Nephron progenitor cell (in vitro differentiated cells): ENCODE measurements around the gene MLST8.
"Not testable (repeated sequence)": the region's sequence is repeated elsewhere in the genome, so short reads cannot be mapped to it uniquely, and the experiment has no call there.

Experiments used
- DNase-seq: peaks from one replicate; pipeline ENCODE4 v3.0.0; 2021
- H3K27ac Mint-ChIP-seq: 2 replicates; pipeline ENCODE4 v1.8.0; 2021; ENCODE audit warnings: mild to moderate bottlenecking, moderate library complexity, mixed read lengths
- H3K27me3 Mint-ChIP-seq: 2 replicates; pipeline ENCODE4 v1.8.0; 2021; ENCODE audit warnings: mild to moderate bottlenecking, low read depth, mixed read lengths; ENCODE audit not compliant: poor library complexity
- H3K36me3 Mint-ChIP-seq: 2 replicates; pipeline ENCODE4 v1.8.0; 2021; ENCODE audit warnings: low read depth, mixed read lengths
- H3K4me1 Mint-ChIP-seq: 2 replicates; pipeline ENCODE4 v1.8.0; 2021; ENCODE audit warnings: mixed read lengths
- H3K4me3 Mint-ChIP-seq: 2 replicates; pipeline ENCODE4 v1.8.0; 2021; ENCODE audit warnings: mild to moderate bottlenecking, moderate library complexity, mixed read lengths
- H3K9me3 Mint-ChIP-seq: 2 replicates; pipeline ENCODE4 v1.8.0; 2021; ENCODE audit warnings: mild to moderate bottlenecking, moderate library complexity, mixed read lengths
- TF ChIP-seq, protein P1 (sequence below): fragments of 200-600 bp; sonication (generic); IDR thresholded peaks from 2 replicates; pipeline ENCODE4 v1.5.0; 2021; ENCODE audit warnings: antibody characterized with exemption

Gene MLST8

DNA sequence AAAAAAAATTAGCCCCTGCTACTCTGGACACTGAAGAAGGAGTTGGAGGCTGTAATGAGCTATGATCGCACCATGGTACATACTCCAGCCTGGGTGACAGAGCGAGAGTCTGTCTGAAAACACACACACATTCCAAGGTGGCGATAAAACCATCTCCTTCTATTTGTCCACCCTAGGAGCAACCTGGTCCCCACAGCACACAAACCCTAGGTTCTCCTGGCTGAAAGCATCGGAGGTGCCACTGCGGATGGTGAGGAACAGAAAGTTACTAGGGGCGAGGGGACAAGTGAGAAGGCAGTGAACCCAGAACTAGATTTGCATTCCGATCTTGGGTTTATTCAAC, 47.5 kb downstream of the MLST8 start:
- TF ChIP-seq, protein P1, sequence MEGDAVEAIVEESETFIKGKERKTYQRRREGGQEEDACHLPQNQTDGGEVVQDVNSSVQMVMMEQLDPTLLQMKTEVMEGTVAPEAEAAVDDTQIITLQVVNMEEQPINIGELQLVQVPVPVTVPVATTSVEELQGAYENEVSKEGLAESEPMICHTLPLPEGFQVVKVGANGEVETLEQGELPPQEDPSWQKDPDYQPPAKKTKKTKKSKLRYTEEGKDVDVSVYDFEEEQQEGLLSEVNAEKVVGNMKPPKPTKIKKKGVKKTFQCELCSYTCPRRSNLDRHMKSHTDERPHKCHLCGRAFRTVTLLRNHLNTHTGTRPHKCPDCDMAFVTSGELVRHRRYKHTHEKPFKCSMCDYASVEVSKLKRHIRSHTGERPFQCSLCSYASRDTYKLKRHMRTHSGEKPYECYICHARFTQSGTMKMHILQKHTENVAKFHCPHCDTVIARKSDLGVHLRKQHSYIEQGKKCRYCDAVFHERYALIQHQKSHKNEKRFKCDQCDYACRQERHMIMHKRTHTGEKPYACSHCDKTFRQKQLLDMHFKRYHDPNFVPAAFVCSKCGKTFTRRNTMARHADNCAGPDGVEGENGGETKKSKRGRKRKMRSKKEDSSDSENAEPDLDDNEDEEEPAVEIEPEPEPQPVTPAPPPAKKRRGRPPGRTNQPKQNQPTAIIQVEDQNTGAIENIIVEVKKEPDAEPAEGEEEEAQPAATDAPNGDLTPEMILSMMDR: no peak
- Mint-ChIP-seq H3K4me3 (peak overlapping the region; percentile 38), H3K4me1 (peaks cover 37% of the 10 kb centered on the region)

DNA sequence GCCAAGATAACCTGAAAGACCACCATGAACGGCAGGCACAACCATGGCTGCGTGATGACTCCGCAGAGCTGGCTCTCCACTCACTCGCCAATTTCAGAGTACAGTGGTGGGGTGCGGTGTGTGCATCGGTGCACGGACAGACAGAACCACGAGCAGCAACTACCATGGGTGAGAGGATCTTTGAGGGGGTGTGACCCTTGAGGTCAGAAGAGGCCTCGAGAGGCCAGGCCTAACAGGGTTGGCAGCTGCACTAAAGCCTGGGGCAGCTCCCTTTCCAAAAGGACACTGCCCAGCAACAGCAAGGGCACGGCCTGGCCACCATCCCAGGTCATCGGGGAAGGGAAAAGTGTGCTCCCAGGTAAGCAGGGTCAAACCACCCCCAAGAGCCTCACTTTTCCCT, 48.0 kb downstream of the MLST8 start:
- H3K36me3 Mint-ChIP-seq: peaks cover 43% of the 10 kb centered on the region
- no peaks in the 10 kb centered on the region for H3K27me3 Mint-ChIP-seq
- peaks cover 37% of the 10 kb centered on the region for H3K4me1 Mint-ChIP-seq
- H3K9me3 Mint-ChIP-seq: no peaks in the 10 kb centered on the region
- TF ChIP-seq, protein P1: no peak
- H3K4me3 Mint-ChIP-seq: no peak overlapping the region
- H3K27ac Mint-ChIP-seq: peak overlapping the region; percentile 78
- DNase-seq: no peak

More for the DNA sequence above, 47.5 kb downstream of the MLST8 start:
- Mint-ChIP-seq H3K27ac (peak overlapping the region; percentile 78), H3K27me3 (no peaks in the 10 kb centered on the region), H3K36me3 (peaks cover 38% of the 10 kb centered on the region), H3K9me3 (no peaks in the 10 kb centered on the region)
- DNase-seq: no peak

DNA sequence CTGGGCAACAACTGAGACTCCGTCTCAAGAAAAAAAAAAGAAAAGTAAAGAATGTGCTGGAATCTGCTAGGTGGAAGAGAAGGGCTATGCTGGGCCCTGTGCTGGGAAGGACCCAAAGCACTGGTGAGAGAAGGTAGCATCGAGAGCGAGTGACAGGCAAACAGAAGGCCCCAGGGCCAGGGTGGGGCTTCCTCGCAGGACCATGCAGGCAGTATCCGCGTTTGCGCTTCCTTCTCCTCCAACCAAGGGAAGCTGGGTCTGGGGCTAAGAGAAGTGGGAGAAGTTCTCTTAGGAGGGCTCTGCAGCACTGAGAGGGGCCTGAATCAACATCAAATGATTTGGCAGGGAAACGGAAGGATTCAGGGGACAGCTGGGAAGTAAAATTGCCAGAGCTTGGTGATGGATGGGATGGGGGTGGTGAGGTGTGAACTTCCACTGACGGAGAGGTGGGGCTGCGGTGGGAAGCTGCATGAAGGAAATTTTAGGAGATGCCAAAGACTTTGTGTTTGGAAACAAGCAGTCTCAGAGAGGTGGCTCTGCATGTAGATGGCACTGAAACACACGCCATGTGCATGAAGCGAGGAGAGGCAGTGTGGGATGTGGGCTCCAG, 51.4 kb downstream of the MLST8 start:
- peaks cover 73% of the 10 kb centered on the region for H3K36me3 Mint-ChIP-seq

GRCh38 chr16:2257726-2258125, 52.5 kb downstream of the MLST8 start:
- no peak overlapping the region for H3K4me3 Mint-ChIP-seq
- no peaks in the 10 kb centered on the region for H3K9me3 Mint-ChIP-seq
- peaks cover 23% of the 10 kb centered on the region for H3K4me1 Mint-ChIP-seq
- peaks cover 83% of the 10 kb centered on the region for H3K36me3 Mint-ChIP-seq
- H3K27ac Mint-ChIP-seq: peak overlapping the region; percentile 54
- no peak for DNase-seq
- H3K27me3 Mint-ChIP-seq: no peaks in the 10 kb centered on the region
- TF ChIP-seq, protein P1: no peak

More for the DNA sequence above, 51.4 kb downstream of the MLST8 start:
- Mint-ChIP-seq H3K4me3 (no peak overlapping the region), H3K9me3 (no peaks in the 10 kb centered on the region), H3K4me1 (peaks cover 26% of the 10 kb centered on the region), H3K27ac (peak overlapping the region; percentile 89), H3K27me3 (no peaks in the 10 kb centered on the region)
- DNase-seq: no peak
- TF ChIP-seq, protein P1: no peak

GRCh38 chr16:2258530-2258929, 53.3 kb downstream of the MLST8 start:
- not testable (repeated sequence) for H3K4me3 Mint-ChIP-seq, H3K9me3 Mint-ChIP-seq, DNase-seq, H3K27me3 Mint-ChIP-seq
- H3K27ac Mint-ChIP-seq: peak overlapping the region; percentile 66
- H3K36me3 Mint-ChIP-seq: peaks cover 83% of the 10 kb centered on the region
- H3K4me1 Mint-ChIP-seq: peaks cover 15% of the 10 kb centered on the region
